GM23338 (cell line): ENCODE measurements around the gene SERPINA6. TPM values are rescaled to one million over a fixed set of nuclear protein-coding genes. Genes with fewer than 3 reads are reported as not detected.

Experiments
- ATAC-seq: fragments of 200-7000 bp; cut with Tn5 transposase; 3 replicates; pipeline ENCODE4 v1.9.1; 2020
- DNase-seq: peaks from one replicate; pipeline ENCODE4 v3.0.0-alpha.2; 2015; ENCODE audit warnings: low spot score
- H2AFZ ChIP-seq: fragments of 200-600 bp; sonication (generic); 2 replicates; pipeline ENCODE4 v1.8.0; 2016; ENCODE audit warnings: antibody characterized with exemption, mild to moderate bottlenecking, moderate library complexity
- H3F3A ChIP-seq: fragments of 200-600 bp; sonication (generic); replicated peaks from 2 replicates; pipeline ENCODE4 v1.8.0; 2017; ENCODE audit warnings: antibody characterized with exemption, mixed run types, low read depth
- H3K27ac ChIP-seq: fragments of 200-600 bp; sonication (generic); 2 replicates; pipeline ENCODE4 v1.6.1; 2016; ENCODE audit warnings: low read depth
- H3K27me3 ChIP-seq: fragments of 200-600 bp; sonication (generic); 2 replicates; pipeline ENCODE4 v1.8.0; 2016; ENCODE audit warnings: mild to moderate bottlenecking, mixed run types, moderate library complexity; ENCODE audit not compliant: insufficient read depth
- H3K36me3 ChIP-seq: fragments of 200-600 bp; sonication (generic); 2 replicates; pipeline ENCODE4 v1.8.0; 2016; ENCODE audit warnings: mild to moderate bottlenecking; ENCODE audit not compliant: insufficient read depth
- H3K4me1 ChIP-seq: fragments of 200-600 bp; sonication (generic); 2 replicates; pipeline ENCODE4 v1.8.0; 2016; ENCODE audit warnings: mild to moderate bottlenecking, moderate library complexity; ENCODE audit not compliant: insufficient read depth
- H3K4me2 ChIP-seq: fragments of 200-600 bp; sonication (generic); 2 replicates; pipeline ENCODE4 v1.7.1; 2017; ENCODE audit warnings: mixed run types
- H3K4me3 ChIP-seq: fragments of 200-600 bp; sonication (generic); 2 replicates; pipeline ENCODE4 v1.6.1; 2016; ENCODE audit warnings: mixed run types
- H3K79me2 ChIP-seq: fragments of 200-600 bp; sonication (generic); replicated peaks from 2 replicates; pipeline ENCODE4 v1.8.0; 2017; ENCODE audit warnings: mild to moderate bottlenecking; ENCODE audit not compliant: insufficient read depth
- H3K9me2 ChIP-seq: fragments of 200-600 bp; sonication (generic); 2 replicates; pipeline ENCODE4 v1.8.0; 2017; ENCODE audit not compliant: insufficient read depth
- H4K20me1 ChIP-seq: fragments of 200-600 bp; sonication (generic); replicated peaks from 2 replicates; pipeline ENCODE4 v1.8.0; 2017; ENCODE audit warnings: mild to moderate bottlenecking; ENCODE audit not compliant: insufficient read depth
- H3K27ac Mint-ChIP-seq: 2 replicates; pipeline ENCODE4 v1.8.0; 2020; ENCODE audit warnings: inconsistent platforms, mild to moderate bottlenecking, moderate library complexity, mixed read lengths
- H3K27me3 Mint-ChIP-seq: 3 replicates; pipeline ENCODE4 v1.8.0; 2022; ENCODE audit warnings: low read depth, mild to moderate bottlenecking, moderate library complexity, mixed read lengths, inconsistent platforms; ENCODE audit not compliant: insufficient read depth, poor library complexity
- H3K36me3 Mint-ChIP-seq: 3 replicates; pipeline ENCODE4 v1.8.0; 2021; ENCODE audit warnings: low read depth, mild to moderate bottlenecking, inconsistent platforms, moderate library complexity, mixed read lengths
- H3K4me1 Mint-ChIP-seq: 3 replicates; pipeline ENCODE4 v1.8.0; 2020; ENCODE audit warnings: mild to moderate bottlenecking, inconsistent platforms, mixed read lengths
- H3K4me3 Mint-ChIP-seq: 3 replicates; pipeline ENCODE4 v1.8.0; 2021; ENCODE audit warnings: moderate library complexity, mild to moderate bottlenecking, inconsistent platforms, mixed read lengths
- H3K9me3 Mint-ChIP-seq: 3 replicates; pipeline ENCODE4 v1.8.0; 2020; ENCODE audit warnings: moderate library complexity, mild to moderate bottlenecking, inconsistent platforms, mixed read lengths
- CREB1 ChIP-seq: fragments of 250-450 bp; sonication (Bioruptor Pico); IDR thresholded peaks from 2 replicates; pipeline ENCODE4 v1.5.0; 2020; ENCODE audit warnings: low read depth, mild to moderate bottlenecking, moderate library complexity
- CTCF ChIP-seq, 2 experiments: fragments of 200-600 bp in 1 of 2; sonication (generic) in 1 of 2; conservative IDR thresholded peaks; 2 replicates each; pipeline versions ENCODE4 v1.5.1 to v1.6.1; 2016 to 2017; ENCODE audit warnings: antibody characterized with exemption in 2 of 2, low read depth in 2 of 2, mild to moderate bottlenecking in 2 of 2, moderate library complexity in 1 of 2
- ETS1 ChIP-seq: IDR thresholded peaks from 2 replicates; pipeline ENCODE4 v1.6.1; 2016; ENCODE audit warnings: antibody characterized with exemption
- EZH2 ChIP-seq: fragments of 200-600 bp; sonication (generic); IDR thresholded peaks from one replicate; pipeline ENCODE4 v1.8.0; 2017; ENCODE audit warnings: antibody characterized with exemption, mild to moderate bottlenecking, low read depth; ENCODE audit not compliant: unreplicated experiment
- JUNB ChIP-seq: IDR thresholded peaks from one replicate; pipeline ENCODE4 v1.6.1; 2016; ENCODE audit warnings: antibody characterized with exemption; ENCODE audit not compliant: unreplicated experiment
- POLR2AphosphoS5 ChIP-seq: IDR thresholded peaks from 2 replicates; pipeline ENCODE4 v1.6.1; 2016; ENCODE audit warnings: antibody characterized with exemption, low read depth
- REST ChIP-seq: IDR thresholded peaks from one replicate; pipeline ENCODE4 v1.6.1; 2018; ENCODE audit warnings: antibody characterized with exemption; ENCODE audit not compliant: unreplicated experiment
- polyA plus RNA-seq: library from polyadenylated mRNA; unstranded; fragments of >200 nt; fragmentation: Nextera tagmentation; extraction: Ambion mirVana; gene quantifications from 2 replicates; pipeline ENCODE4 v1.2.1, GENCODE V29; 2016
- total RNA-seq: library from RNA; depleted of rRNA; stranded (reverse); fragments of >200 nt; shearing (Covaris generic); gene quantifications from 2 replicates; pipeline ENCODE4 v1.2.3, GENCODE V29; 2014

SERPINA6 gene
- total and polyA plus RNA-seq, 2 experiments from 2014 or later, result not detected

GRCh38 chr14:94314890-94315289 lies 8.2 kb downstream of the SERPINA6 start (continued):
- no peak for TF ChIP-seq REST
- no peak for TF ChIP-seq ETS1
- no peak for TF ChIP-seq POLR2AphosphoS5
- no peak for TF ChIP-seq CTCF (conservative IDR thresholded peaks at IDR 0.05; ENCODE audit: low read depth in 2 of 2)
- TF ChIP-seq JUNB, result no peak
- TF ChIP-seq EZH2, result no peak

GRCh38 chr14:94313991-94314655 lies 9.0 kb downstream of the SERPINA6 start:
- ATAC-seq, result no peak
- no peak overlapping the region for H3K27ac Mint-ChIP-seq
- TF ChIP-seq JUNB (no peak), POLR2AphosphoS5 (no peak), EZH2 (no peak), REST (no peak), CTCF (conservative IDR thresholded peaks at IDR 0.05; ENCODE audit: low read depth in 2 of 2) (no peak), CREB1 (CRISPR knock-in tag) (no peak)

More at GRCh38 chr14:94313991-94314655, 9.0 kb downstream of the SERPINA6 start:
- no peak overlapping the region for H3K27ac ChIP-seq
- no peaks in the 10 kb centered on the region for H3K9me2 ChIP-seq
- H3K27me3 ChIP-seq, result no peaks in the 10 kb centered on the region
- DNase-seq, result no peak
- no peaks in the 10 kb centered on the region for H3K4me1 Mint-ChIP-seq
- H3K36me3 Mint-ChIP-seq, result no peaks in the 10 kb centered on the region
- H3F3A ChIP-seq, result no peaks in the 10 kb centered on the region
- H3K36me3 ChIP-seq, result no peaks in the 10 kb centered on the region
- no peak overlapping the region for H3K4me3 Mint-ChIP-seq
- H3K79me2 ChIP-seq, result no peaks in the 10 kb centered on the region
- no peaks in the 10 kb centered on the region for H3K4me1 ChIP-seq
- H2AFZ ChIP-seq, result no peak overlapping the region
- H3K27me3 Mint-ChIP-seq, result peaks cover 6% of the 10 kb centered on the region
- H3K4me2 ChIP-seq, result no peak overlapping the region
- H3K4me3 ChIP-seq, result no peak overlapping the region
- H3K9me3 Mint-ChIP-seq, result peaks cover 2% of the 10 kb centered on the region; the same call in 2 of the 3 replicates
- H4K20me1 ChIP-seq, result no peaks in the 10 kb centered on the region
